ENCODE measurements around the gene TXK.

GRCh38 chr4:48074657-48075056 lies 59.4 kb downstream of the TXK start:
- TF ChIP-seq CTCF (IDR thresholded peaks at IDR 0.05) (no peak), POLR2A (IDR thresholded peaks at IDR 0.05) (no peak)
